ENCODE measurements around the gene SGCD. TPM values are rescaled to one million over a fixed set of nuclear protein-coding genes. Genes with fewer than 3 reads are reported as not detected.

SGCD gene
- total RNA-seq, 4 donors from 2014 or later = 0.37 to 3.7 (median 2.4) TPM

DNA sequence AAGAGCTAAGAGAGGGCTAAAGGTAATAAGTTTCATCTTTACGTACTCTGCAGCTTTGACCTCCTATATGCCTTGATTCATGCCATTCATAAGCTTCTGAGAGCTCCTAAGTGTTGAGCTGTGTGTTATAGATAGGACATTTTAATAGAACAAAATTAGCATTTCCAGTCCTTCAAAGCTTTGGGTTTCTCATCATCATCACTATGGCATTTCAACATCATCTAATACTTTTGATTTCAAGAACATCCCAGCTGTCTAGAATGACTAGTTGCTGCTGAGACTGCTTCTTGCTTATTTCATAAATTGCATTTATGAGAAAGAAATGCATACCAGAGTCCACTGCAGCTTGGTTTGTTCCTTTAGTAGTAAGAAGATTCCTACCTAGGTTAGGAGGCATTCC is 201.7 kb downstream of the SGCD start:
- H3K4me1 ChIP-seq = no peaks in the 10 kb centered on the region
- H3K27me3 ChIP-seq = no peaks in the 10 kb centered on the region
- no peak for DNase-seq
- in situ Hi-C loops (cut with MboI; ENCODE audit: low pct_ligation_motif_present in 1 of 4, low pct_unique_long_range_greater_than_20kb in 1 of 4, low sequenced_read_pairs in 3 of 4) = no loop called here
- TF ChIP-seq POLR2A (IDR thresholded peaks at IDR 0.05) = no peak
- TF ChIP-seq, protein P1, sequence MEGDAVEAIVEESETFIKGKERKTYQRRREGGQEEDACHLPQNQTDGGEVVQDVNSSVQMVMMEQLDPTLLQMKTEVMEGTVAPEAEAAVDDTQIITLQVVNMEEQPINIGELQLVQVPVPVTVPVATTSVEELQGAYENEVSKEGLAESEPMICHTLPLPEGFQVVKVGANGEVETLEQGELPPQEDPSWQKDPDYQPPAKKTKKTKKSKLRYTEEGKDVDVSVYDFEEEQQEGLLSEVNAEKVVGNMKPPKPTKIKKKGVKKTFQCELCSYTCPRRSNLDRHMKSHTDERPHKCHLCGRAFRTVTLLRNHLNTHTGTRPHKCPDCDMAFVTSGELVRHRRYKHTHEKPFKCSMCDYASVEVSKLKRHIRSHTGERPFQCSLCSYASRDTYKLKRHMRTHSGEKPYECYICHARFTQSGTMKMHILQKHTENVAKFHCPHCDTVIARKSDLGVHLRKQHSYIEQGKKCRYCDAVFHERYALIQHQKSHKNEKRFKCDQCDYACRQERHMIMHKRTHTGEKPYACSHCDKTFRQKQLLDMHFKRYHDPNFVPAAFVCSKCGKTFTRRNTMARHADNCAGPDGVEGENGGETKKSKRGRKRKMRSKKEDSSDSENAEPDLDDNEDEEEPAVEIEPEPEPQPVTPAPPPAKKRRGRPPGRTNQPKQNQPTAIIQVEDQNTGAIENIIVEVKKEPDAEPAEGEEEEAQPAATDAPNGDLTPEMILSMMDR (IDR thresholded peaks at IDR 0.05) = no peak
- no peak for TF ChIP-seq POLR2AphosphoS5 (IDR thresholded peaks at IDR 0.05)
- TF ChIP-seq EP300 (IDR thresholded peaks at IDR 0.05; ENCODE audit: low read depth) = no peak
- H3K4me3 ChIP-seq = no peak overlapping the region
- no peaks in the 10 kb centered on the region for H3K36me3 ChIP-seq
- whole genome bisulfite sequencing, 2 donors (ENCODE audit: low coverage in 1 of 2) = 94 to 100% methylated on average over 1 of the region's 1 CpG
- H3K27ac ChIP-seq = no peak overlapping the region
- H3K9me3 ChIP-seq = no peaks in the 10 kb centered on the region
- intact Hi-C loops (cut with DNase I; ENCODE audit: low total_unique reads) = loop anchor here (10.0 kb wide), 1 partner anchor 1646 kb away; no protein-coding TSS in a partner anchor

DNA sequence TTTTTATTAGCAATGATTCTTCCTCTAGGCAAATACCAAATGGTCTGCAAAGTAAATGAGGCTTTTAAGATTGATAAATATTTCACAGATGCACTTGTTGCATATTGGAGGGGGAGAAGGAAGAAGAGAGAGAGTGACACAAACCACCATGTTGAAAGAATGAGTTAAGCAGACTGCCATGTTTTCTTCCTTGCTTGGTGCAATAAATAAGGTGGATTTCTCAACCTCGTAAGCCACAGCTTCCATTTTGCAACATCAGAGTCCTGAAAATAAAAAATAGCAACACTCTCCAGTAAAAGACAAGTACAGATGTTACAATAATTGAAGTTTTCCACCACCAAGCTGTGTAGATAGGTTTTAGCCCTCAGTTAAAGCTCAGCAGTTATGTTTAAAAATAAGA is 202.9 kb downstream of the SGCD start:
- no peaks in the 10 kb centered on the region for H3K9me3 ChIP-seq
- WGBS, 2 donors (ENCODE audit: low coverage in 1 of 2) = 55 to 60% methylated on average over 1 of the region's 1 CpG
- H3K27ac ChIP-seq = no peak overlapping the region
- intact Hi-C loops (cut with DNase I; ENCODE audit: low total_unique reads) = loop anchor here (10.0 kb wide), 1 partner anchor 1645 kb away; no protein-coding TSS in a partner anchor
- in situ Hi-C loops (cut with MboI; ENCODE audit: low pct_ligation_motif_present in 1 of 4, low pct_unique_long_range_greater_than_20kb in 1 of 4, low sequenced_read_pairs in 3 of 4) = no loop called here
- no peak overlapping the region for H3K4me3 ChIP-seq
- DNase-seq = no peak
- TF ChIP-seq, protein P1 (IDR thresholded peaks at IDR 0.05) = no peak
- TF ChIP-seq POLR2AphosphoS5 (IDR thresholded peaks at IDR 0.05) (no peak), POLR2A (IDR thresholded peaks at IDR 0.05) (no peak), EP300 (IDR thresholded peaks at IDR 0.05; ENCODE audit: low read depth) (no peak)
- H3K36me3 ChIP-seq = no peaks in the 10 kb centered on the region
- peaks cover 0 to under 1% (median 0%) of the 10 kb centered on the region in 4 donors for H3K4me1 ChIP-seq
- no peaks in the 10 kb centered on the region for H3K27me3 ChIP-seq

DNA sequence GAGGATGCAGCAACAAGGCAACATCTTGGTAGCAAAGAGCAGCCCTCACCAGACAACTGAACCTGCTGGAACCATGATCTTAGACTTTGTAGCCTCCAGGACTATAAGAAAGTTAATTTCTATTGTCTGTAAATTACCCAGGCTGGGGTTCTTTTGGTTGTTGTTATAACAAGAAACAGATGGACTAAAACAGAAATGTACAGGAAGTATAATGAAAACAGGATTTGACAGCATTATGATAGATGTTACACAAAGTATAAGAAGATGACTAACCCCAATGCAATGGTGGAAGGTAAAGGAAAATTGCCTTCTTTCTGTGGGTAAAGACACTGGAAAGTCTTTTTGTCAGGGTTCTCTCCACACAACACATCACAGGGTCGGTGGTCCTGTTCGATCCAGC is 204.2 kb downstream of the SGCD start:
- intact Hi-C loops (cut with DNase I; ENCODE audit: low total_unique reads) (no loop called here), in situ Hi-C loops (cut with MboI; ENCODE audit: low pct_ligation_motif_present in 1 of 4, low pct_unique_long_range_greater_than_20kb in 1 of 4, low sequenced_read_pairs in 3 of 4) (no loop called here)
- Histone ChIP-seq H3K4me1 (peaks cover 0 to 3% (median 0%) of the 10 kb centered on the region in 4 donors), H3K36me3 (no peaks in the 10 kb centered on the region), H3K27ac (no peak overlapping the region), H3K4me3 (no peak overlapping the region), H3K27me3 (no peaks in the 10 kb centered on the region), H3K9me3 (no peaks in the 10 kb centered on the region)
- 81 to 94% methylated on average over 2 of the region's 2 CpGs for WGBS, 2 donors (ENCODE audit: low coverage in 1 of 2)
- DNase-seq = no peak
- no peak for TF ChIP-seq POLR2A (IDR thresholded peaks at IDR 0.05)
- TF ChIP-seq POLR2AphosphoS5 (IDR thresholded peaks at IDR 0.05) = no peak
- TF ChIP-seq, protein P1 (IDR thresholded peaks at IDR 0.05) = no peak
- no peak for TF ChIP-seq EP300 (IDR thresholded peaks at IDR 0.05; ENCODE audit: low read depth)

DNA sequence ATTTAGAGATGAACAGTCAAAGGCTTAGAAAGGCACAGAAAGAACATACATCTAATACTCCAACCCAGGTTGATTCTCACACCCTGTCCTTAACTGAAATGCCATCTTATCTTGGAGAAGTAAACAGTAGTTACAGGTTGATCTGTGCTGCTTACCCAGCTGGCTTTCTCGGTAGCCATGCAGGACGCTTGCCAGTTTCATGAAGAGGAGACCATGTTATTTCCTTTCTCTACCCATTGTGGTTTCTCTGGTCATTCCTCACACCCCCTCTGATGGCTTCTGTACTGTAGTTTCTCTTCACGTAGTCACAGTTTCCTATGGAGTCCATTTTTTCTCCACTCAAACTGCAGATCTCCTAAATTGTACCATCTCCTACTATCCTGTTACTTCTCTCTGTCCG is 206.0 kb downstream of the SGCD start:
- WGBS, 2 donors (ENCODE audit: low coverage in 1 of 2) = 73% methylated on average over 3 to 4 of the region's 4 CpGs
- no peak for DNase-seq
- Histone ChIP-seq H3K27ac (no peak overlapping the region), H3K4me1 (peaks cover 0 to 3% (median 0%) of the 10 kb centered on the region in 4 donors), H3K9me3 (no peaks in the 10 kb centered on the region), H3K27me3 (no peaks in the 10 kb centered on the region), H3K36me3 (no peaks in the 10 kb centered on the region), H3K4me3 (no peak overlapping the region)
- in situ Hi-C loops (cut with MboI; ENCODE audit: low pct_ligation_motif_present in 1 of 4, low pct_unique_long_range_greater_than_20kb in 1 of 4, low sequenced_read_pairs in 3 of 4) = no loop called here
- TF ChIP-seq, protein P1 (IDR thresholded peaks at IDR 0.05) = no peak
- TF ChIP-seq POLR2AphosphoS5 (IDR thresholded peaks at IDR 0.05) (no peak), POLR2A (IDR thresholded peaks at IDR 0.05) (no peak), EP300 (IDR thresholded peaks at IDR 0.05; ENCODE audit: low read depth) (no peak)
- intact Hi-C loops (cut with DNase I; ENCODE audit: low total_unique reads) = no loop called here

Data from transverse colon (tissue), 4 donors.